SH-SY5Y (cell line): ENCODE measurements around the gene SLK.

ENCODE experiments used
- GATA2 ChIP-seq: IDR thresholded peaks from 2 replicates; pipeline ENCODE4 v1.6.1; 2011; ENCODE audit warnings: mild to moderate bottlenecking, low read depth, low read length
- GATA3 ChIP-seq: IDR thresholded peaks from 2 replicates; pipeline ENCODE4 v1.6.1; 2011; ENCODE audit warnings: low read depth, mild to moderate bottlenecking, low read length, moderate library complexity

GRCh38 chr10:104059364-104059763 is 92.4 kb downstream of the SLK start:
- TF ChIP-seq GATA3 (no peak), GATA2 (no peak)
